Endodermal cell (in vitro differentiated cells): ENCODE data around the gene ACOT6. TPM values are rescaled to one million over a fixed set of nuclear protein-coding genes. Genes with fewer than 3 reads are reported as not detected.

Experiments used
- DNase-seq: peaks from one replicate; pipeline ENCODE4 v3.0.0-alpha.2; 2017
- H3K27ac ChIP-seq: 2 replicates; pipeline ENCODE4 v1.5.1; 2013; ENCODE audit warnings: mild to moderate bottlenecking, low read depth, low read length, moderate library complexity
- H3K27me3 ChIP-seq: 2 replicates; pipeline ENCODE4 v1.6.1; 2013; ENCODE audit warnings: mild to moderate bottlenecking, low read length, moderate library complexity; ENCODE audit not compliant: insufficient read depth, control insufficient read depth, poor library complexity, severe bottlenecking
- H3K36me3 ChIP-seq: 2 replicates; pipeline ENCODE4 v1.7.0; 2013; ENCODE audit warnings: mild to moderate bottlenecking, low read length, moderate library complexity; ENCODE audit not compliant: control insufficient read depth, insufficient read depth
- H3K4me1 ChIP-seq: one replicate; pipeline ENCODE4 v1.7.0; 2013; ENCODE audit warnings: low read length; ENCODE audit not compliant: control insufficient read depth, insufficient read depth
- H3K4me3 ChIP-seq: 2 replicates; pipeline ENCODE4 v1.5.1; 2013; ENCODE audit warnings: mild to moderate bottlenecking, low read length, moderate library complexity
- H3K9ac ChIP-seq: 2 replicates; pipeline ENCODE4 v1.6.1; 2013; ENCODE audit warnings: mild to moderate bottlenecking, low read length, moderate library complexity; ENCODE audit not compliant: poor library complexity, severe bottlenecking; ENCODE audit errors: extremely low read depth
- H3K9me3 ChIP-seq: 2 replicates; pipeline ENCODE4 v1.6.1; 2013; ENCODE audit warnings: mild to moderate bottlenecking, low read length, moderate library complexity; ENCODE audit not compliant: control insufficient read depth
- H3K27ac Mint-ChIP-seq: 2 replicates; pipeline ENCODE4 v1.8.0; 2020; ENCODE audit warnings: mixed read lengths
- H3K27me3 Mint-ChIP-seq: 2 replicates; pipeline ENCODE4 v1.8.0; 2021; ENCODE audit warnings: mild to moderate bottlenecking, mixed read lengths; ENCODE audit not compliant: insufficient read depth
- H3K36me3 Mint-ChIP-seq: 2 replicates; pipeline ENCODE4 v1.8.0; 2020; ENCODE audit warnings: low read depth, mixed read lengths
- H3K4me1 Mint-ChIP-seq: 2 replicates; pipeline ENCODE4 v1.8.0; 2020; ENCODE audit warnings: mixed read lengths
- H3K4me3 Mint-ChIP-seq: 2 replicates; pipeline ENCODE4 v1.8.0; 2020; ENCODE audit warnings: mild to moderate bottlenecking, moderate library complexity, mixed read lengths
- H3K9me3 Mint-ChIP-seq: 2 replicates; pipeline ENCODE4 v1.8.0; 2020; ENCODE audit warnings: mild to moderate bottlenecking, mixed read lengths
- WGBS, 2 experiments: methylation state at CpG; one replicate each; pipeline versions ENCODE4 v1.1.5 to v1.1.7; 2013; ENCODE audit warnings: missing lambda C conversion rate in 2 of 2, mixed read lengths in 1 of 2; ENCODE audit not compliant: insufficient coverage in 1 of 2, insufficient read length in 1 of 2; 5-methylcytosine and 5-hydroxymethylcytosine counted together
- total RNA-seq, 2 donors: library from RNA; stranded (reverse); fragmentation: NEBNext Ultra II Directional in 1 of 2; extraction: Animal tissue kit (Norgen Biotek cat#: 25700) in 1 of 2; gene quantifications; 2 replicates in 1 of 2; 3 replicates in 1 of 2; pipeline ENCODE4 v1.2.1, GENCODE V29; 2021
- TF ChIP-seq, protein P1 (sequence below): fragments of 200-600 bp; sonication (generic); conservative IDR thresholded peaks from 2 replicates; pipeline ENCODE4 v1.5.0; 2021; ENCODE audit warnings: antibody characterized with exemption, mild to moderate bottlenecking

ACOT6 gene
- total RNA-seq, 2 donors from 2014 or later: not detected

- Mint-ChIP-seq H3K27ac (no peak overlapping the region), H3K4me3 (no peak overlapping the region), H3K4me1 (peaks cover 5% of the 10 kb centered on the region), H3K36me3 (no peaks in the 10 kb centered on the region), H3K9me3 (peaks cover 2% of the 10 kb centered on the region), H3K27me3 (no peaks in the 10 kb centered on the region)
- Histone ChIP-seq H3K4me3 (no peak overlapping the region), H3K9ac (no peak overlapping the region), H3K4me1 (peaks cover 4% of the 10 kb centered on the region), H3K27me3 (no peaks in the 10 kb centered on the region), H3K9me3 (no peaks in the 10 kb centered on the region), H3K27ac (no peak overlapping the region), H3K36me3 (no peaks in the 10 kb centered on the region)
- TF ChIP-seq, protein P1, sequence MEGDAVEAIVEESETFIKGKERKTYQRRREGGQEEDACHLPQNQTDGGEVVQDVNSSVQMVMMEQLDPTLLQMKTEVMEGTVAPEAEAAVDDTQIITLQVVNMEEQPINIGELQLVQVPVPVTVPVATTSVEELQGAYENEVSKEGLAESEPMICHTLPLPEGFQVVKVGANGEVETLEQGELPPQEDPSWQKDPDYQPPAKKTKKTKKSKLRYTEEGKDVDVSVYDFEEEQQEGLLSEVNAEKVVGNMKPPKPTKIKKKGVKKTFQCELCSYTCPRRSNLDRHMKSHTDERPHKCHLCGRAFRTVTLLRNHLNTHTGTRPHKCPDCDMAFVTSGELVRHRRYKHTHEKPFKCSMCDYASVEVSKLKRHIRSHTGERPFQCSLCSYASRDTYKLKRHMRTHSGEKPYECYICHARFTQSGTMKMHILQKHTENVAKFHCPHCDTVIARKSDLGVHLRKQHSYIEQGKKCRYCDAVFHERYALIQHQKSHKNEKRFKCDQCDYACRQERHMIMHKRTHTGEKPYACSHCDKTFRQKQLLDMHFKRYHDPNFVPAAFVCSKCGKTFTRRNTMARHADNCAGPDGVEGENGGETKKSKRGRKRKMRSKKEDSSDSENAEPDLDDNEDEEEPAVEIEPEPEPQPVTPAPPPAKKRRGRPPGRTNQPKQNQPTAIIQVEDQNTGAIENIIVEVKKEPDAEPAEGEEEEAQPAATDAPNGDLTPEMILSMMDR: no peak
- DNase-seq: no peak
- WGBS, 2 experiments: 93% methylated on average over 1 of the region's 1 CpG; no CpG with 5 or more reads in 1 of the 2 experiments
These were observed 7.2 kb downstream of the ACOT6 start for GRCh38 chr14:73619524-73619923.

DNA sequence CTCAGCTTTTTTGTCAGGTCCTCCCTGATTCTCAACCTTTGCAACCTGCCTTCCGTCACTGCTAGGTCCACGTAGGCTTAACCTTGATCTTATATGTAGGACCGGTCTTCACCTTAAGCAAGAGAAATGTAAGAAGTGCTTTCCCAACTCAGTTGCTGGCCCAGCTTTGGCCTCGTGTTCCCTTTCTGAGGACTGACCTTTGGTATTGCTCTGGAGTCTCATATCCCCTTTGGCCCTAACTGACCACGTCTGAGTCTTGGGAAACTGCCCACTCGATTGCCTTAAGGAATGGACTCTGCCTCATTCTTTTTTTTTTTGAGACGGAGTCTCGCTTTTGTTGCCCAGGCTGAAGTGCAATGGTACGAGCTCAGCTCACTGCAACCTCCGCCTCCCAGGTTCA is 8.0 kb downstream of the ACOT6 start:
- no peaks in the 10 kb centered on the region for H3K27me3 Mint-ChIP-seq
- Histone ChIP-seq H3K36me3 (no peaks in the 10 kb centered on the region), H3K27ac (no peak overlapping the region), H3K9me3 (no peaks in the 10 kb centered on the region), H3K27me3 (no peaks in the 10 kb centered on the region), H3K9ac (no peak overlapping the region), H3K4me1 (peaks cover 4% of the 10 kb centered on the region), H3K4me3 (no peak overlapping the region)
- H3K36me3 Mint-ChIP-seq: no peaks in the 10 kb centered on the region
- peaks cover 5% of the 10 kb centered on the region for H3K4me1 Mint-ChIP-seq
- WGBS, 2 experiments: 92 to 95% methylated on average over 6 to 10 of the region's 10 CpGs
- DNase-seq: no peak
- peaks cover 2% of the 10 kb centered on the region for H3K9me3 Mint-ChIP-seq
- H3K27ac Mint-ChIP-seq: no peak overlapping the region
- no peak overlapping the region for H3K4me3 Mint-ChIP-seq
- TF ChIP-seq, protein P1: no peak

DNA sequence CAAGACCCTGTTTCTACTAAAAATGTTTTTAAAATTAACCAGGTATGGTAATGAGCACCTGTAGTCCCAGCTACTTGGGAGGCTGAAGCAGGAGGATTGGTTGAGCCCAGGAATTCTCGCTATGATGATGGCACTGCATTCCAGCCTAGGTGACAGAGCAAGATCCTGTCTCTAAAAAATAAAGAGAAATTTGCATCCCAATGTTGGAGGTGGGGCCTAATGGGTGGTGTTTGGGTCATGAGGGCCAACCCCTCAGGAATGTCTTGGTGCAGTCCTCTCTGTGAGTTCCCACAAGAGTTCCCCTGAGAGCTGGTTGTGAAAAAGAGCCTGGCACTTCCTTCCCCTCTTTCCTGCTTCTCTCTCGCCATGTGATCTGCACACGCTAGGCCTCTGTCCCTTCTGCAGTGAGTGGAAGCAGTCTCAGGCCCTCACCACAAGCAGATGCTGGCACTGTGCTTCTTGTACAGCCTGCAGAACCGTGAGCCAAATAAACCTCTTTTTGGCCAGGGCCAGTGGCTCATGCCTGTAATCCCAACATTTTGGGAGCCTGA is 11.3 kb downstream of the ACOT6 start:
- no peak overlapping the region for H3K4me3 Mint-ChIP-seq
- TF ChIP-seq, protein P1: no peak
- Histone ChIP-seq H3K27ac (no peak overlapping the region), H3K9ac (no peak overlapping the region), H3K27me3 (no peaks in the 10 kb centered on the region), H3K36me3 (no peaks in the 10 kb centered on the region), H3K4me3 (no peak overlapping the region), H3K4me1 (no peaks in the 10 kb centered on the region), H3K9me3 (no peaks in the 10 kb centered on the region)
- peaks cover 2% of the 10 kb centered on the region for H3K9me3 Mint-ChIP-seq
- no peaks in the 10 kb centered on the region for H3K36me3 Mint-ChIP-seq
- WGBS, 2 experiments: 91 to 96% methylated on average over 2 to 4 of the region's 4 CpGs
- H3K4me1 Mint-ChIP-seq: no peaks in the 10 kb centered on the region
- H3K27ac Mint-ChIP-seq: peak overlapping the region; percentile 58
- H3K27me3 Mint-ChIP-seq: no peaks in the 10 kb centered on the region
- DNase-seq: peak; percentile 60
